OCI-LY7 (cell line): ENCODE results near the gene CIITA. TPM values are rescaled to one million over a fixed set of nuclear protein-coding genes. Genes with fewer than 3 reads are reported as not detected.

Source experiments
- BruUV-seq: library from RNA; stranded (reverse); fragments of 400-500 nt; replicated peaks from 2 replicates; lab custom pipeline; 2021; lab: Mats Ljungman, UMichigan
- CTCF ChIA-PET: fragments of 300-600 bp; sonication (Branson Sonifier 250); formaldehyde crosslinking; loops from one replicate; lab custom pipeline; 2022; ENCODE audit warnings: antibody characterized with exemption; ENCODE audit not compliant: unreplicated experiment; lab: Charles Lee
- POLR2A ChIA-PET: fragments of 300-600 bp; sonication (Branson Sonifier 250); formaldehyde crosslinking; loops from one replicate; lab custom pipeline; 2022; ENCODE audit warnings: antibody characterized with exemption; lab: Charles Lee
- DNase-seq: peaks from one replicate; pipeline ENCODE4 v3.0.0-alpha.2; 2015; ENCODE audit warnings: low spot score
- H2AFZ ChIP-seq: fragments of 200-600 bp; sonication (generic), shearing (Covaris generic); 2 replicates; pipeline ENCODE4 v1.6.1; 2014; ENCODE audit warnings: mild to moderate bottlenecking, antibody characterized with exemption, low read length, moderate library complexity
- H3K27ac ChIP-seq: fragments of 200-600 bp; sonication (generic); 2 replicates; pipeline ENCODE4 v1.5.1; 2014; ENCODE audit warnings: mixed run types, low read depth, mild to moderate bottlenecking, moderate library complexity, low read length, inconsistent platforms; ENCODE audit not compliant: poor library complexity, severe bottlenecking
- H3K36me3 ChIP-seq: fragments of 200-600 bp; sonication (generic); 2 replicates; pipeline ENCODE4 v1.6.1; 2014; ENCODE audit warnings: mild to moderate bottlenecking, antibody characterized with exemption, low read length, moderate library complexity, mixed read lengths; ENCODE audit not compliant: insufficient read depth
- H3K4me1 ChIP-seq: fragments of 200-600 bp; sonication (generic); 2 replicates; pipeline ENCODE4 v1.5.1; 2014; ENCODE audit warnings: mild to moderate bottlenecking, low read length; ENCODE audit not compliant: insufficient read depth, poor library complexity, severe bottlenecking
- H3K4me2 ChIP-seq: fragments of 200-600 bp; sonication (generic); 2 replicates; pipeline ENCODE4 v1.6.1; 2014; ENCODE audit warnings: mild to moderate bottlenecking, low read length
- H3K4me3 ChIP-seq: fragments of 200-600 bp; sonication (generic); 2 replicates; pipeline ENCODE4 v1.5.1; 2014; ENCODE audit warnings: mild to moderate bottlenecking, low read depth, low read length; ENCODE audit not compliant: poor library complexity, severe bottlenecking
- H3K79me2 ChIP-seq: fragments of 200-600 bp; sonication (generic); 2 replicates; pipeline ENCODE4 v1.6.1; 2016; ENCODE audit warnings: low read depth, mild to moderate bottlenecking, low read length, moderate library complexity, mixed read lengths; ENCODE audit not compliant: insufficient read depth
- H3K9me2 ChIP-seq: fragments of 200-600 bp; sonication (generic); 2 replicates; pipeline ENCODE4 v1.6.1; 2016; ENCODE audit warnings: mild to moderate bottlenecking, low read length, mixed read lengths; ENCODE audit not compliant: insufficient read depth
- H3K9me3 ChIP-seq: fragments of 200-600 bp; sonication (generic); 2 replicates; pipeline ENCODE4 v1.6.1; 2014; ENCODE audit warnings: mild to moderate bottlenecking, mixed run types, low read length, mixed read lengths
- H4K20me1 ChIP-seq: fragments of 200-600 bp; sonication (generic); 2 replicates; pipeline ENCODE4 v1.6.1; 2014; ENCODE audit warnings: mild to moderate bottlenecking, antibody characterized with exemption, low read length, moderate library complexity, mixed read lengths; ENCODE audit not compliant: insufficient read depth
- EZH2phosphoT487 ChIP-seq: fragments of 200-600 bp; sonication (generic); IDR thresholded peaks from 2 replicates; pipeline ENCODE4 v1.6.1; 2018; ENCODE audit warnings: low read depth, borderline replicate concordance, mild to moderate bottlenecking, mixed run types, antibody characterized with exemption, low read length, moderate library complexity, mixed read lengths
- intact Hi-C: fragments of 100-400 bp; cut with micrococcal nuclease; formaldehyde crosslinking; loops from one replicate; pipeline ENCODE4 v1.10.0; 2022; ENCODE audit not compliant: unreplicated experiment
- total RNA-seq, 2 experiments: library from RNA; depleted of rRNA in 1 of 2; stranded (reverse); fragments of >200 nt in 1 of 2; shearing (Covaris generic) in 1 of 2; gene quantifications; 2 replicates each; pipeline ENCODE4 v1.2.3, GENCODE V29; 2014 to 2022
- TF ChIP-seq, protein P1 (sequence below): fragments of 200-600 bp; sonication (generic); conservative IDR thresholded peaks from 2 replicates; pipeline ENCODE4 v1.5.1; 2014; ENCODE audit warnings: mild to moderate bottlenecking, antibody characterized with exemption, low read length, moderate library complexity, mixed read lengths

Gene CIITA
- total RNA-seq, 2 experiments from 2014 or later: 68.7 to 101 TPM

DNA sequence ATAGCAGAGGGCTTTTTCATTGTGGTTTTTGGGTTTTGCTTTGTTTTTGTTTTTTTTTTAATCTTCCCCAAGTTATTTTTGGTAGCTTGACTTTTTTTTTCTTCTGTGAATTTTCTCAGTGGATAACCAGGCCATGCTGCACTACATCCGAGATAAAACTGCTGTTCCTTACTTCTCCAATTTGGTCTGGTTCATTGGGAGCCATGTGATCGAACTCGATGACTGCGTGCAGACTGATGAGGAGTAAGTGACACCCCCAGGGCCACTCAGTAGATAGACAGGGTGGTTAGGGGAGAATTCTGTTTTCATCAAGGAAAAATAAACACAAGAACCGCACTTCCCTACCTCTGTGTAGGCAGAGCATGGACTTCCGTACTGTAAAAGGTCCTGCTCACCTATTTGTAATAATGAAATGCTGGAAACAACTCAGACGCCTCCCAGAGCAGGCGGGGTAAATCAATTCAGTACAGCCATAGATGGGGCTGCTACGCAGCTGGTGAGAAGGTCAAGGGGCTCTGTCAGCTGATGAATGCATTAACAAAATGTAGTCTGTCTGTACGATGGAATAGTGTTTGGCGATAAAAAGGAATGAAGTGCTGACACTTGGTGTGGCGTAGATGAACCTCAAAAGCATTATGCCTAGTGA lies 95.9 kb downstream of the CIITA start:
- Histone ChIP-seq H3K9me3 (no peaks in the 10 kb centered on the region), H3K36me3 (peaks cover 82% of the 10 kb centered on the region), H3K4me2 (no peak overlapping the region), H3K9me2 (no peaks in the 10 kb centered on the region), H3K27ac (no peak overlapping the region), H3K4me3 (no peak overlapping the region), H2AFZ (no peak overlapping the region), H3K79me2 (no peaks in the 10 kb centered on the region), H3K4me1 (no peaks in the 10 kb centered on the region), H4K20me1 (no peaks in the 10 kb centered on the region)
- intact Hi-C loops: loop anchor here (2.0 to 5.0 kb wide), 2 partner anchors 284 to 399 kb away; partner anchors contain the start of gene SOCS1
- DNase-seq: no peak
- TF ChIP-seq EZH2phosphoT487: no peak
- TF ChIP-seq, protein P1, sequence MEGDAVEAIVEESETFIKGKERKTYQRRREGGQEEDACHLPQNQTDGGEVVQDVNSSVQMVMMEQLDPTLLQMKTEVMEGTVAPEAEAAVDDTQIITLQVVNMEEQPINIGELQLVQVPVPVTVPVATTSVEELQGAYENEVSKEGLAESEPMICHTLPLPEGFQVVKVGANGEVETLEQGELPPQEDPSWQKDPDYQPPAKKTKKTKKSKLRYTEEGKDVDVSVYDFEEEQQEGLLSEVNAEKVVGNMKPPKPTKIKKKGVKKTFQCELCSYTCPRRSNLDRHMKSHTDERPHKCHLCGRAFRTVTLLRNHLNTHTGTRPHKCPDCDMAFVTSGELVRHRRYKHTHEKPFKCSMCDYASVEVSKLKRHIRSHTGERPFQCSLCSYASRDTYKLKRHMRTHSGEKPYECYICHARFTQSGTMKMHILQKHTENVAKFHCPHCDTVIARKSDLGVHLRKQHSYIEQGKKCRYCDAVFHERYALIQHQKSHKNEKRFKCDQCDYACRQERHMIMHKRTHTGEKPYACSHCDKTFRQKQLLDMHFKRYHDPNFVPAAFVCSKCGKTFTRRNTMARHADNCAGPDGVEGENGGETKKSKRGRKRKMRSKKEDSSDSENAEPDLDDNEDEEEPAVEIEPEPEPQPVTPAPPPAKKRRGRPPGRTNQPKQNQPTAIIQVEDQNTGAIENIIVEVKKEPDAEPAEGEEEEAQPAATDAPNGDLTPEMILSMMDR: no peak
- TSS peak; percentile 12 for BruUV-seq
- ChIA-PET CTCF (no interaction called here), POLR2A (no interaction called here)

DNA sequence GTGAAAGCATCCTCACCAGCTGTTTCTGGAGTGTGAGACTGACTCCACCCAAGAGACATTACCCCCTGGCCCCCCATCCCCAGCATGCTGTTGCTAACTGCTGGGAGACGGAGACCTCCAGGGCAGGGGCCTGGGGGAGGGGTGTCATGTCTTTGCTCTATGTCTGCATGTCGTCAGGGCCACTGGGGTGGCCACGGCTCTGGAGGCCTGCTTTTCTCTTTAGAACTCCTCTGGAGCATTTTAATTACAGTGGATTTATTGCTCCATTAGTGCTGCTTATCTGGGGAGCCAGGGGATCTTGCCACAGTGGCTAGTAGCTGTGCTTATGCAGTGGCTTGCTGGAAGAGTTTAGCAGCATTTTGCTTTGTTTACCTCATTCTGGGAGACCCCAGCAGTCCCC lies 99.6 kb downstream of the CIITA start:
- POLR2A ChIA-PET: no interaction called here
- no peaks in the 10 kb centered on the region for H3K9me2 ChIP-seq
- no peak overlapping the region for H3K4me3 ChIP-seq
- no peak for DNase-seq
- CTCF ChIA-PET: no interaction called here
- H2AFZ ChIP-seq: no peak overlapping the region
- no peaks in the 10 kb centered on the region for H3K9me3 ChIP-seq
- no peaks in the 10 kb centered on the region for H3K79me2 ChIP-seq
- H3K4me2 ChIP-seq: no peak overlapping the region
- intact Hi-C loops: no loop called here
- H3K4me1 ChIP-seq: peaks cover 5% of the 10 kb centered on the region
- H3K36me3 ChIP-seq: peaks cover 78% of the 10 kb centered on the region
- no peaks in the 10 kb centered on the region for H4K20me1 ChIP-seq
- no peak overlapping the region for H3K27ac ChIP-seq
- no TSS peak for BruUV-seq
- TF ChIP-seq, protein P1: no peak
- TF ChIP-seq EZH2phosphoT487: no peak

DNA sequence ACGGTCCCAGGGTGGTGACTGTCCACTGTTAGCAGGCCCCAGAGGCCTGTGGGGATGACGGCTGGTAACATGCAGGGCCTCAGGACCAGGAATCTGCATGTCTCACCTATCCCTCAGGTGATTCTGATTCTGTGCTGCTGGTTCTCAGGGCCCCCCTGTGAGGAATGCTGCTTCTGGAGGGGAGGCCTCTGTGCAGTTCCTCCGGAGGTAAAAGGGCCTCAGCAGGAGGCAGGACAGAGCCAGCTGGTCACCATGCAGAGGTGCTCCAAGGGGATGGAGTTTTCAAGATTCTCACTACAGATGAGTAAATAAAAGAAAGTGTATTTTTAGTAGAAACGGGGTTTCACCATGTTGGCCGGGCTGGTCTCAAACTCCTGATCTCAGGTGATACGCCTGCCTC lies 101.1 kb downstream of the CIITA start:
- Histone ChIP-seq H3K9me3 (no peaks in the 10 kb centered on the region), H3K4me1 (peaks cover 20% of the 10 kb centered on the region), H3K27ac (no peak overlapping the region), H3K9me2 (no peaks in the 10 kb centered on the region), H3K36me3 (peaks cover 76% of the 10 kb centered on the region), H3K79me2 (no peaks in the 10 kb centered on the region), H3K4me3 (no peak overlapping the region), H3K4me2 (no peak overlapping the region), H4K20me1 (no peaks in the 10 kb centered on the region), H2AFZ (no peak overlapping the region)
- DNase-seq: no peak
- BruUV-seq: no TSS peak
- ChIA-PET POLR2A (no interaction called here), CTCF (no interaction called here)
- no peak for TF ChIP-seq EZH2phosphoT487
- TF ChIP-seq, protein P1: no peak
- intact Hi-C loops: no loop called here
